Measurements from ENCODE around the gene MAP3K1.

MAP3K1 gene

DNA sequence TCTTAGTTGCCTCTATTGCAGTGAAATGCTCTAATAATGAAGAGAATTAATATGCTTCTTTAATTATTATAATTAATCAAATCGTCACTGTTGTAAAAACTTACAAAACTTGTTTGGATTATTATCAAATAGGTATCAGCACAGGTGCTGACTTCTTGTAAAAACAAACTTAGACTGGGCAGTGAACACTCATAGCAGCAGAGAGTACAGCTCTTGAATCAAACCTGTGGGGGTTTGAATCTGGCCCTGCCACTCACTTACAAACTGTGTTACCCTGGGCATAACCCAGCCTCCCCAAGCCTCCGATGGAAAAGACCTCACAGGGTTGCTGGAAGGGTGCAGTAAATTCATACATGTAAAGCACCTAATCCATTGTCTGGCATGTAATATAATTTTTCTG lies 35.1 kb downstream of the MAP3K1 start:
- no peak for DNase-seq

- no peak for DNase-seq
Measured at GRCh38 chr5:56851258-56851941, 36.1 kb downstream of the MAP3K1 start.

- no peak for DNase-seq
Measured at GRCh38 chr5:56852228-56853000, 37.1 kb downstream of the MAP3K1 start.

GRCh38 chr5:56853698-56854097 lies 38.3 kb downstream of the MAP3K1 start:
- no peak for DNase-seq

- DNase-seq: no peak
Measured at GRCh38 chr5:56854920-56855319, 39.6 kb downstream of the MAP3K1 start.

DNA sequence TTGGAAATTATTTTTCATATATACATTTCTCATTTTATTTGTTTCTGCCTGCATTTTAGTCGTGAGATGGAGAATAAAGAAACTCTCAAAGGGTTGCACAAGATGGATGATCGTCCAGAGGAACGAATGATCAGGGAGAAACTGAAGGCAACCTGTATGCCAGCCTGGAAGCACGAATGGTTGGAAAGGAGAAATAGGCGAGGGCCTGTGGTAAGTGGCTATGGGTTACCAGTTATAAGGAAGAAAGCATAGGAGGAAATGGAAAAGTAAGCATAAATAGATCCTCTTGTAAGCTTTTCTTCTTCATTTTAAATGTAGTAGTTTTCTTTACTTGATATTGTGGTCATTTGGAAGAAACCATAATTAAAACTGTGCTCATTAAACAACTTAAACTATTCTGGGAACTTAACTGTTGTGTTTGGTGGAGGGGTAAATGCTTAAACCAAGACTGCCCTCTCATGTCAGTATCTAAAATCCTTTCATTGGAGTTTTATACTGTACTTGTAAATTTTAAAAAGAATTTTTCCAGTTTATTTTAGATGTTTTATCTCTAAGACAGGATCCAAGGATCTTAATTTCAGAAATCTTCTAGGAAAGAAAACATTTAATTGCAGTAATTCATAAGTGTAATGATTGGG lies 41.3 kb downstream of the MAP3K1 start:
- no peak for DNase-seq

DNA sequence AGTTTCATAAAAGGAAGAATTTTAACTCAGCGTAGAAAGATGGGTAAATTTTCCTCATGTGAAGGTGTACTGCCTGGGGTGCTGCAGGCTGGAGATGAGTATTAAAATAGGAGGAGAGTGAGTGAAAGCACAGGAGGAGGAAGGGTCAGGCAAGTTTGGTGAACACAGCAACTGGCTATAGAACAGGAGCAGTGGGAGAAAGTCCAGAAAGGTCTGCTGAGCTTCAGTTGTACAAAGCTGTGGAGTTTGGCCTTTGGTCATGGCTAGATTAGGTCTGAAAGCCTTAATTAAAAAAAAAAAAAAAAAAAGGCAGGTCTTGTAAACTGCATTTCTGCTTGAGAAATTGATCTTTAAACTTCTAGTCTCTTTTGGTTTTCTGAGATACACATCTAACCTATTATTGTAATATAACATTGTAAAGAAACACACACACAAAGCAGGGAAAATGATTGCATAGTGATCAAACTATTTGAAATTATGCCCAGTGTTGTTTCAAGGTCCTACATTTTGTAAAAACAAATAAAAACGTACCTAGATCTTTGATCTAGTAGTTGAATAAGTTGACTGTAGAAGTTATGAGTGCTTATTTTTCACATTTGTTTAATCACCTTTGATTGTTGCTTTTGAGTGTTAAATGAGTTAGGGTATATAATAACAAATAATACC lies 43.6 kb downstream of the MAP3K1 start:
- DNase-seq: no peak

- no peak for DNase-seq
Measured at GRCh38 chr5:56861893-56862485, 46.6 kb downstream of the MAP3K1 start.

DNA sequence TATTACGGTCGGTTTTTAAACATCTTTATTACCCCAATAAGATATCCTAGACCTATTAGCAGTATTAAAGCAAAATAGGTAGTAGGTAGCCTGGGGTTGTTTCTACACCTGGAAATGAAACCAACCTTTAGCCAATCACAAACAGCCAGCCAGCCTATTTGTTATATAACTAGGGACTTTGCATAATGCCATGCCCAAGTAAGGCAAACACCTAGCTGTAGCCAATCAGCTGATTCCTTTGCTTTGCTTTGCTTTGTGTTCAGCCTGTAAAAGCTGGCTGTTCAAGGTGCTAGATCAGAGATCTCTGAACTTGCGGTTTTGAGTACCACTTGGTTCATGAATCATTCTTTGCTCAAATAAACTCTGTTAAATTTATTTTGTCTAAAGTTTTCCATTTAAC lies 47.6 kb downstream of the MAP3K1 start:
- no peak for DNase-seq

GRCh38 chr5:56871777-56872176 lies 56.4 kb downstream of the MAP3K1 start:
- DNase-seq: no peak

DNA sequence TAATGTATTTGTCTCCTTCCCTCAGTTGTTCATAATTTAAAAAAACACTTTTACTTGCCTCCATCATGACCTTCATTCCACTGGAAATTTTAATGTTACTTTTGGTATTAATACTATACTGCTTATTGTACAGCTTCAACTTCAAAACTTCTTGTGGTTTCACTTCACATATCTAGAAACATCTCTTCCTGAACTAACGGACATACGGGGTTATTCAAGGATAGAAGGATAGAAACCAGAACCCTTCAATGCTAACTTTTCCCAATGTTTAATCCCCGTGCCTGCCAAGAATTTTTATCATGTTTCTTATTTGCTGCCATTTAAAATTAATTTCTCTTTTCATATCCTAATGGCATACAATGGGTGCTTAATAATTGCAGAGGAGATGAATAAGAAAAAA lies 57.7 kb downstream of the MAP3K1 start:
- no peak for DNase-seq

DNA sequence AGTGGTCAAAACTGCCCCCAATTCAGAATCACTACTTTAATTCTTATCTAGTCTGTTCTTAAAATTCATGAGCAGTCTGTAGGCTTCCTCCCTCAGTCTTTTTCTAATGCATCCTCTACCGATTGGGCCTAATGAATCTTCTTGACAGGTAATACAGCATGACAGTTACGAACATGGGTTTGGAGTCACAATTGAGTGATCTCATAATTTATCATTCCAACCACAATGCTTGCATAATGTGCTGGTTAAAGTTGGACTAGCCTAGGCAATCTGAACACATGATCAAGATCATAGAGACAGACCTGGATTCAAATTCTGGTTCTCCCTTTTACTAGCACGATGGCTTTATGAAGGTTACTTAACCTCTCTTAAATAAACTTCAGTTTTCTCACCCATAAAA lies 61.0 kb downstream of the MAP3K1 start:
- DNase-seq: no peak

DNA sequence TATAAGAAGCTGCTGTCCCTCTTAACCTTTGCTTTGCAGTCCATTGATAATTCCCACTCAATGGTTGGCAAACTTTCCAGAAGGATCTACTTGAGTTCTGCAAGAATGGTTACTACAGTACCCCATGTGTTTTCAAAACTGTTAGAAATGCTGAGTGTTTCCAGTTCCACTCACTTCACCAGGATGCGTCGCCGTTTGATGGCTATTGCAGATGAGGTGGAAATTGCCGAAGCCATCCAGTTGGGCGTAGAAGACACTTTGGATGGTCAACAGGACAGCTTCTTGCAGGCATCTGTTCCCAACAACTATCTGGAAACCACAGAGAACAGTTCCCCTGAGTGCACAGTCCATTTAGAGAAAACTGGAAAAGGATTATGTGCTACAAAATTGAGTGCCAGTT lies 66.2 kb downstream of the MAP3K1 start:
- no peak for DNase-seq

DNA sequence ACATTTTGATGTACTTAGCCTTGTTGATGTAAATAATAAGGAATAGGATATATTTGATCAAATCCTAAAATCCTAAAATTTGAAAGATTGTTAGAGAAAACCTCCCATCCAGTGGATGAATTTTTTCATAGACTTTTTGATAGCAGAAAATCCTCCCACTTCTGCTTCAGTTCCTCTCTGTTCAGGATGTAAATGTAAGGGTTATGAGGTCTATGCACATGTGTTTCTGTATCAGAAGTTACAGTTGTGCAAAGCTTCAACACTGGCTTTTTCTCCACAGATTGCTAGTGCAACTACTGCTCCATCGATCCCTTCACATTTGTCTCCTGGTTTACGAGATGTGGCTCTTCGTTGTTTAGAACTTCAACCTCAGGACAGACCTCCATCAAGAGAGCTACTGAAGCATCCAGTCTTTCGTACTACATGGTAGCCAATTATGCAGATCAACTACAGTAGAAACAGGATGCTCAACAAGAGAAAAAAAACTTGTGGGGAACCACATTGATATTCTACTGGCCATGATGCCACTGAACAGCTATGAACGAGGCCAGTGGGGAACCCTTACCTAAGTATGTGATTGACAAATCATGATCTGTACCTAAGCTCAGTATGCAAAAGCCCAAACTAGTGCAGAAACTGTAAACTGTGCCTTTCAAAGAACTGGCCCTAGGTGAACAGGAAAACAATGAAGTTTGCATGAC lies 78.1 kb downstream of the MAP3K1 start:
- DNase-seq: no peak

DNA sequence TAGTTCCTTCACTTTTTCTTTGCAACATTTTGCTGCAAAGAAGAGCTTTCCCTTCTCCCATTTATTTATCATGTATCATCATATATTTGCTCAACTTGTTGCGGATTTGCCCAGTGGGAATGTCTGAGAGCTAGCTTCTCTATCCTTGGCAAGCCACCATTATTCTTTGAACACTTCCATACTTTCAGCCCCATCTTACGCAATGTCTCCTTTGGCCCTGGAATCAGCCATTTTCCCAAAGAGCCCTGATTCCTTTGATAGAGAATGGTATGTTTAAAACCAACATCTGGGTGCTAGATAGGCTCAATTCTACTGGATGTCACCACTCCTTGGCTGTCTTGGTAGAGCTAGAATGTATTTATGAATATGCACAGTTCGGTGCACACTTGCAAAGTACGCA lies 81.4 kb downstream of the MAP3K1 start:
- DNase-seq: no peak

DNA sequence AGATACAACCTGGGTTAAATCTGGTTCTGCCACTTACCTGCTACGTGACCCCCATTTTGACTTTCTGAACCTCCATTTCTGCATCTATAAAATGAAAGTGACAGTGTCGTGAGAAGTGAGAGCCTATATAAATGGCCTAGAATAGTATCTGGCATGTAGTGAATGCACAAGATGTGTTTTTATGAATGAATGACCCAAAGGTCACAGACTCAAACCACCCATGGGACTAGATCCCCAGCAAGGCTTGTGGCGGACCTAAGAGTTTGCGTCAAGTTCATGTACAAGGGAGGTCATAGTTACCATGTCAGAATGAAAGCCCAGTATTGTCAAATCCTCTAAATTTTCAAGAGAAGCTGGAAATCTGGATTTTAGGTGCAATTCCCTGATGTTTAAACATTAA lies 82.9 kb downstream of the MAP3K1 start:
- no peak for DNase-seq

DNA sequence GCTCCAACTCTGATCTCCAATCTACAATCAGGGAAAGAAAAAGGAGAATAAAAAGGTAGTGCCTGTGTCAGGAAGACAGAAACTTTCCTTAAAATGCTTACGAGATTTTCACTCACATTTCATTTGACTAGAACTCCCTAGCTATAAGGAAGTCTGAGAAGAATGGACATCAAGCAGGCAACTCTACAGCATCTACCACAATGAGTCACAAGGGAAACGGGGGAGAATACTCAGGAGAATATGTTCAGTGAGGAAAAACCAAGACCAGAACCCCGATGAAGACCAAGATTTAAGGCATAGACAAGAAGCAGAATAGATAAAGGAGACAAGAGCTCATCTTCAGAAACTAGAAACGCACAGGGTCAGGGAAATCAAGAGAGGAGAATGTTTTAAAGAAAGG lies 85.0 kb downstream of the MAP3K1 start:
- no peak for DNase-seq

- DNase-seq: no peak
Measured at GRCh38 chr5:56900858-56901578, 85.7 kb downstream of the MAP3K1 start.

DNA sequence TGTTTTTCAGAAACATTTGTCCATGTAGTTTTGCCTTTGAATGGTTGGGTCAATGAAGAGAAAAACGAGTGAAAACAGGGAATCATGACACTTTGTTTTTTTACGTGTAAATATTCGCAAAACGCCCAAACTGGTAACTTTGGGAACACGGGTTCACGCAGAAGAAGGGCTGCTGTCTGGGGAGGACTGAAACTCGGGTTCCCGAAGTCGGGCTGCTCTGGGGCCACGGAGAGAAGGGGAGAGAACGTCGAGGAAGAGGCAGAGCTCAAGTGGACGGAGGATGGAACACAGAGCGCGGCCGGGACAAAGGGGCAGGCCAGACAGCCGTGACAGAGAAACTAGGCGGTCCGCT lies 93.6 kb downstream of the MAP3K1 start:
- no peak for DNase-seq

- peak; percentile 92 for DNase-seq
Measured at GRCh38 chr5:56909294-56910209, 94.2 kb downstream of the MAP3K1 start, which contains the start of gene SETD9. Gene SETD9 (plus strand): TSS chr5:56909596. CDS start chr5:56909646, 50 bp downstream.
